ENCODE results near the gene BTAF1. TPM values are rescaled to one million over a fixed set of nuclear protein-coding genes. Genes with fewer than 3 reads are reported as not detected.

Gene BTAF1
- total RNA-seq, 4 donors from 2014 or later: 23.9 to 58.6 (median 37.0) TPM

DNA sequence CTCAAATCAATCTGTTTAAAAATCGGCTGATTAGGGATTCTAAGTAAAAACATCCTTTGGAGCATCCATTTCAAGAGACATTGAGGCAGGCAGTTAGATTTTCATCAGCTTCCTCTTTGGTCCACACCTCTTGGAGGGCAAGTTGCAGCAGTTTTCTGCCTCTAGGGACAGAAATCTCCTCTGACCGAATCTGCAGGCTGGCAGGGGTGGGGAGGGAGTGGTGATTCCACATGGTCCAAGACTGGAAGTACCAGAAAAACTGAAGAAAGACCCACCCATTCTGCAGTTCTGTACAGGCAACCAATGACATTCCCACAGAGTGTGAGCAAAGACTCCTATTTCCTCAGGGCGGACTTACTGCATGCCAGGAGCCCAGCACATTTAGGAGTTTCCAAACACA lies 43.3 kb upstream of the BTAF1 start:
- Histone ChIP-seq H3K4me1 (peaks cover 0 to 3% (median 0%) of the 10 kb centered on the region in 4 donors), H3K4me3 (no peak overlapping the region), H3K36me3 (no peaks in the 10 kb centered on the region), H3K27ac (no peak overlapping the region), H3K27me3 (no peaks in the 10 kb centered on the region), H3K9me3 (no peaks in the 10 kb centered on the region)
- TF ChIP-seq, protein P1, sequence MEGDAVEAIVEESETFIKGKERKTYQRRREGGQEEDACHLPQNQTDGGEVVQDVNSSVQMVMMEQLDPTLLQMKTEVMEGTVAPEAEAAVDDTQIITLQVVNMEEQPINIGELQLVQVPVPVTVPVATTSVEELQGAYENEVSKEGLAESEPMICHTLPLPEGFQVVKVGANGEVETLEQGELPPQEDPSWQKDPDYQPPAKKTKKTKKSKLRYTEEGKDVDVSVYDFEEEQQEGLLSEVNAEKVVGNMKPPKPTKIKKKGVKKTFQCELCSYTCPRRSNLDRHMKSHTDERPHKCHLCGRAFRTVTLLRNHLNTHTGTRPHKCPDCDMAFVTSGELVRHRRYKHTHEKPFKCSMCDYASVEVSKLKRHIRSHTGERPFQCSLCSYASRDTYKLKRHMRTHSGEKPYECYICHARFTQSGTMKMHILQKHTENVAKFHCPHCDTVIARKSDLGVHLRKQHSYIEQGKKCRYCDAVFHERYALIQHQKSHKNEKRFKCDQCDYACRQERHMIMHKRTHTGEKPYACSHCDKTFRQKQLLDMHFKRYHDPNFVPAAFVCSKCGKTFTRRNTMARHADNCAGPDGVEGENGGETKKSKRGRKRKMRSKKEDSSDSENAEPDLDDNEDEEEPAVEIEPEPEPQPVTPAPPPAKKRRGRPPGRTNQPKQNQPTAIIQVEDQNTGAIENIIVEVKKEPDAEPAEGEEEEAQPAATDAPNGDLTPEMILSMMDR (IDR thresholded peaks at IDR 0.05): no peak
- WGBS, 2 donors (ENCODE audit: low coverage in 1 of 2): 37 to 100% methylated on average over 1 to 3 of the region's 3 CpGs
- in situ Hi-C loops (cut with MboI; ENCODE audit: low pct_ligation_motif_present in 1 of 4, low pct_unique_long_range_greater_than_20kb in 1 of 4, low sequenced_read_pairs in 3 of 4): loop anchor here in 1 of 4 donors (10.0 kb wide), 1 partner anchor 116 kb away; no protein-coding TSS in a partner anchor
- intact Hi-C loops (cut with DNase I; ENCODE audit: low total_unique reads): no loop called here
- no peak for DNase-seq

DNA sequence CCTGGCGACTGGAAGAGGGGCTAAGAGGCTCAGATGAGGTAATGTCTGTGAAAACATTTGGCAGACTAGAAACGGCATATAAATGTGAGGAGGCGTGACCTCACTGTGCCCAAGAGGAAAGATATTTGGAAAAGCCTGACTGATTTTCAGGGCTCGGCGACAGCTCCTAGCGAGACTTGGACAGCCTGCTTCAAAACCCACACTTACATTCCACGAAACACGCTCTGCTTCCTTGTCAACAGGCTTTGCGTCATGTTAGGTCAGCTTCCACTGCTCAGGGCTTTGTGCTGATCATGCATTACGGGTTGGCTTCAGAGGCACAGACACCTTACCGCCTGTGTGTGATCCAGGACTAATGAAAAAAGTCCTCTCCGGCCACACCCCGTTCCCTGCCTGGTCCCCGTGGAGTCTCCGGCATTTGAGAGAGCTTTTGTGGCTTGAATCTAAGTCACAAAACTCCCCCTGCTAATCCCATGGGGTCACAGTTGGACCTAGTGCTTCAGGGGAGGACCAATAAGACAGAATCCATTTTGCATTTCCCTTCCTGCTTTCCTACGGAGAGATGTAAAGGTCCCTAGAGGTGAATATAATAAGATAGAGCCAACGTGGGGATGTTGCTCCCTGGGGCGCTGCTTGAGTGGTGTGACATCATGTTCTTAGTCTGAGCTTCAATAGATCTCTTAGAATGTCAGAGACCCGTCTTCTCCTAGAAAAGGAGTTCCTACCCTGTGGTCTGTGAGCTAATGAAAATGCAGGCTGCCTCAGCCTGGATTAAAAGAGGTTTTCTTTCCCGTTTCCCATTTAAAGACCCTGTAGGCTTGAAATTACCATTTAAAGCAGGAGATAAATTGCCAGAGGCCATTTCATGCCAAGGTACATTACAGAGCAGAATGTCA lies 39.8 kb upstream of the BTAF1 start:
- Histone ChIP-seq H3K36me3 (no peaks in the 10 kb centered on the region), H3K4me3 (no peak overlapping the region), H3K27me3 (peaks cover 19% of the 10 kb centered on the region), H3K27ac (peak overlapping the region in 1 of 4 donors; percentile 24), H3K9me3 (no peaks in the 10 kb centered on the region), H3K4me1 (peaks cover 0 to 18% (median 10%) of the 10 kb centered on the region in 4 donors)
- in situ Hi-C loops (cut with MboI; ENCODE audit: low pct_ligation_motif_present in 1 of 4, low pct_unique_long_range_greater_than_20kb in 1 of 4, low sequenced_read_pairs in 3 of 4) (loop anchor here in 1 of 4 donors (10.0 kb wide), 1 partner anchor 119 kb away; no protein-coding TSS in a partner anchor), intact Hi-C loops (cut with DNase I; ENCODE audit: low total_unique reads) (no loop called here)
- TF ChIP-seq EP300 (IDR thresholded peaks at IDR 0.05; ENCODE audit: low read depth): no peak
- TF ChIP-seq, protein P1 (IDR thresholded peaks at IDR 0.05): no peak
- TF ChIP-seq POLR2AphosphoS5 (IDR thresholded peaks at IDR 0.05): no peak
- no peak for TF ChIP-seq POLR2A (IDR thresholded peaks at IDR 0.05)
- WGBS, 2 donors (ENCODE audit: low coverage in 1 of 2): 50 to 55% methylated on average over 5 to 20 of the region's 20 CpGs
- DNase-seq: no peak

DNA sequence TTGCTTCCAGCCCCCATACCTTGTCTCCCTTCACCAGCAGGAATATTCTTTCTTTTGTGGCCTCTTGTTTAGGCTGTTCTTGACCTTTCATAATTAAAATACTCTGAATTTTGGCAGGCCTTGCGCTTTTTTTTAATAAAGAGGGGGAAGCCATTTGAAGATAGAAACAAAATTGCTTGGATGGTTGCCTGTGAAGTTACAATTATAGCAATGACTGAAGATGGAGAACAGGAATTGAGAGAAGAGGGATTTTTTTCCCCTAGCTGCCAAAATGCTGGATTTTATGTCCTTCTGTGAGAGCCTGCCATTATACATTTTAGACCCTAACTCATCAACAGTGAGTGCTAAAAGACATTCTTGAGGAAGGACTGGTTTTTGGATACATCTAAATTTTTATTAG lies 39.0 kb upstream of the BTAF1 start:
- WGBS, 2 donors (ENCODE audit: low coverage in 1 of 2): 64 to 83% methylated on average over 1 of the region's 1 CpG
- Histone ChIP-seq H3K36me3 (no peaks in the 10 kb centered on the region), H3K9me3 (no peaks in the 10 kb centered on the region), H3K27me3 (peaks cover 24% of the 10 kb centered on the region), H3K4me1 (peaks cover 0 to 18% (median 10%) of the 10 kb centered on the region in 4 donors), H3K4me3 (no peak overlapping the region), H3K27ac (no peak overlapping the region)
- no peak for TF ChIP-seq EP300 (IDR thresholded peaks at IDR 0.05; ENCODE audit: low read depth)
- TF ChIP-seq, protein P1 (IDR thresholded peaks at IDR 0.05): no peak
- no peak for TF ChIP-seq POLR2A (IDR thresholded peaks at IDR 0.05)
- TF ChIP-seq POLR2AphosphoS5 (IDR thresholded peaks at IDR 0.05): no peak
- in situ Hi-C loops (cut with MboI; ENCODE audit: low pct_ligation_motif_present in 1 of 4, low pct_unique_long_range_greater_than_20kb in 1 of 4, low sequenced_read_pairs in 3 of 4) (loop anchor here in 1 of 4 donors (10.0 kb wide), 1 partner anchor 120 kb away; no protein-coding TSS in a partner anchor), intact Hi-C loops (cut with DNase I; ENCODE audit: low total_unique reads) (no loop called here)
- DNase-seq: no peak

GRCh38 chr10:91885362-91886079 lies 38.0 kb upstream of the BTAF1 start:
- no peaks in the 10 kb centered on the region for H3K9me3 ChIP-seq
- H3K4me1 ChIP-seq: peaks cover 0 to 18% (median 10%) of the 10 kb centered on the region in 4 donors
- H3K27ac ChIP-seq: no peak overlapping the region
- TF ChIP-seq POLR2A (IDR thresholded peaks at IDR 0.05) (no peak), POLR2AphosphoS5 (IDR thresholded peaks at IDR 0.05) (no peak), EP300 (IDR thresholded peaks at IDR 0.05; ENCODE audit: low read depth) (no peak)
- TF ChIP-seq, protein P1 (IDR thresholded peaks at IDR 0.05): no peak
- intact Hi-C loops (cut with DNase I; ENCODE audit: low total_unique reads): no loop called here
- DNase-seq: no peak
- no peak overlapping the region for H3K4me3 ChIP-seq
- no peaks in the 10 kb centered on the region for H3K36me3 ChIP-seq
- H3K27me3 ChIP-seq: peaks cover 25% of the 10 kb centered on the region
- WGBS, 2 donors (ENCODE audit: low coverage in 1 of 2): 96 to 98% methylated on average over 7 to 9 of the region's 9 CpGs
- in situ Hi-C loops (cut with MboI; ENCODE audit: low pct_ligation_motif_present in 1 of 4, low pct_unique_long_range_greater_than_20kb in 1 of 4, low sequenced_read_pairs in 3 of 4): loop anchor here in 1 of 4 donors (10.0 kb wide), 1 partner anchor 121 kb away; no protein-coding TSS in a partner anchor
